Non-pigmented ciliary epithelial cell (primary cell): ENCODE measurements around the gene MAP3K14.

ENCODE experiments used
- DNase-seq: peaks from one replicate; pipeline ENCODE4 v3.0.0-alpha.2; 2010; ENCODE audit warnings: low read depth

Gene MAP3K14

DNA sequence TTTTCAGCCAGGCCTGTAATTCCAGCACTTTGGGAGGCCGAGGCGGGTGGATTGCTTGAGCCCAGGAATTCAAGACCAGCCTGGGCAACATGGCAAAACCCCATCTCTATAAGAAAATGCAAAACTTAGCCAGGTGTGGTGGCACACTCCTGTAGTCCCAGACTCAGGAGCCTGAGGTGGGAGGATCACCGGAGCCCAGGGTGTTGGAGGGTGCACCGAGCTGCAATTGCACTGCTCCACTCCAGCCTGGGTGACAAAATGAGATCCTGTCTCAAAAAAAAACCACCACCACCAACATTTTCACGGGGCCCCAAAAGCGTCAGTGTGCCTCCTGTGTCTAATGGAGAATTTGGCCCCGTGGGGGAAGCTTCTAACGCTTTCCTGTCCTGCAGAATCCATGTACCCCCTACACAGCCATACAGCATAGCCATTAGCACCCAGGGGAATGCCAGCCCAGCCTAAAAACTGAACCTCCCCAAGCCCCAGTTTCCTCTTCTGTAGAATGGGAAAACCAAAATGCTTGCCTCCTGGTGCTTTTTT, 22.2 kb upstream of the MAP3K14 start:
- no peak for DNase-seq

- no peak for DNase-seq
These were observed 21.4 kb upstream of the MAP3K14 start for GRCh38 chr17:45338023-45338781.

DNA sequence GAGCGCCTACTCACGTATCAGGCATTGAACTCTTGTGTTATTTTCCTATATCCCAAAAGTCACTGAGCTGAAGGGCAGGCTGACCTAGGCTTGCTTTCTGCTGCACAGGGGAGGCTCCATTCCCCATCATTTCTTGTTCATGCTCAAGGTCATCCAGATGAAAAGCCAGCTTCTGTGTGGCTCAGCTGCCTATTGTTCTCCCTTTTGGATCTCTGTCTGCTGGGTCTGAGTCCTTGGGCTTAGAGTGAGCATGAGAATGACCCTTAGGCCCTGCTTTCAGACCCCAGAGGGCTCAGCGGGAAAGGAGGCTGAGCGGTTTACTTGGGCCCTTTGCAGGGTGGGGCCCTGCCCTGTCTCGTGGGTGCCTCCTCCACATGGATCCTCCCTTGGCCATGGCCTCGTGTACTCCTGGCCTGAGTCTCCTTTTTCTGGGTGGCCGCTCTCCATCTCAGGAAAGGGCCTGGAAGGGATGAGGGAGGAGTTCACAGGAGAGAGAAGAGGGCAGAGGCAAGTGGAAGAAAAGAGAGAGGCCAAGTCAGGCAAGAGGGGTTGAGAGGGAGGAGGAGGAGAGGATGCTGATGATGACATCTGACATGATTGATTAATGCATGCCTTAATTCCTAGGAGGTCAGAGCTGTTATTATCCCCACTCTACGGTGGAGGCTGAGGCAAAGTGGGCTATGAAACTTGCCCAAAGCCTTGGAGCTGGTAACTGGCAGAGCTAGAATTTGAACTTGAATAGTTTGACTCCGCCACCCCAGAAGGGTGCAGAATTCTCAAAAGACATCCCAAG, 19.8 kb upstream of the MAP3K14 start:
- DNase-seq: no peak

- DNase-seq: no peak
These were observed 18.9 kb upstream of the MAP3K14 start for GRCh38 chr17:45335721-45336120.

DNA sequence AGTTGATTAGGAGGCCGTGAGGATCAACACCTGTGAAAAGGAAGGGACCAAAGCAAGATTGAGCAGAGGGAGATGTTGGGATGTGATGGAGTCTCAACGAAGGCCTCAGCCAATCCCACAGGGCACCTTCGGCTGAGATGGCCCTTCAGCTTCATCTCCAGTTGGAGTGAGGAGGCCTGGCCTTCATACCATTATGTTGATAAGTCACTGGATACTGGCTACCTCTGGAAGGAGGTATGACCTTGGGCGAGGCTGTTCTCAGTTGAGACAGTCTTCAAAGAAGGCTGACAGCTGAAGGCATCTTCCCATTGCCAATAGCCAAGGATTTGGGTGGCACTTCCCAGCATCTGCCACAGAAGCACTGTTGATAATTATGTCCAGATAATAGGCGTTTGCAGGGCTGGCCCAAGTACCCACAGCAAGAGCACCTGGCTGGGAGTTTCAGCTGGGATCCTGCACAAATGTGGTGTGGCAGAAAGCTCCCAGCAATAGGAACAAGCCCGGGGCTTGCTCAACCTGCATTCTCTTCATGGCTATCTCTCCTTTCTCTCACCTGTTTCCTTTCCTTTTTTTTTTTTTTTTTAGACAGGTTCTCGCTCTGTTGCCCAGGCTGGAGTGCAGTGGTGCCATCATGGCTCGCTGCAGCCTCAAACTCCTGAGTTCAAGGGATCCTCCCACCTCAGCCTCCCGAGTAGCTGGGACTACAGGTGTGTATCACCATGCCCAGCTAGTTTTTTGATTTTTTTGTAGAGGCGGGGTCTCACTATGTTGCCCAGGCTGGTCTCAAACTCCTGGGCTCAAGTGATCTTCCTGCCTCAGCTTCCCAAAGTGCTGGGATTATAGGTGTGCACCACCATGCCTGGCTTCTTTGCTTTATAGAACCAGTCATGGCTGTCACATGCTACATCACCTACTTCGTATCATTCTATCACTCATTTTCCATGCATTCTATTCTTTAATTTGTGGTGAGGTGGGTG, 18.2 kb upstream of the MAP3K14 start:
- DNase-seq: no peak

DNA sequence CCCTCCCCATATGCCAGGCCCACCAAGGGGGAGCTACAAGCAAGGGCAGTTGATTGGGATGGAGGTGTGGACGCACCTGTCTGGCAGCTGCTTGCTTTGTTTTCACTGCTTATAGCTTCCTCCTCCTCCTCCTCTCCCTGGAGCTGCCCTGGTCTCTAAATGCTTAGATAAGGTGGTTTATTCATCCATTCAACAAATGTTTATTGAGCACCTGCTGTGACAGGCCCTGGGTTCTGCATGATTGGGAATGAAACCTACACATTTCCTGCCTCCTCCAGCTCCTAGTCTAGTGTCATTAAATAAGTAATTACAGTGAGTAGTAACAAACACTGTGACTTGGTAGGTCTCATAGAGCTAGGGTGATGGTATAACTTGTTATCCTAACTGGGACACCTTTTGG, 17.4 kb upstream of the MAP3K14 start:
- no peak for DNase-seq

GRCh38 chr17:45333702-45334092, 16.9 kb upstream of the MAP3K14 start:
- no peak for DNase-seq

GRCh38 chr17:45332989-45333701, 16.3 kb upstream of the MAP3K14 start:
- no peak for DNase-seq

- DNase-seq: no peak
These were observed 15.7 kb upstream of the MAP3K14 start for GRCh38 chr17:45332505-45332904.

GRCh38 chr17:45326626-45327025, 9.8 kb upstream of the MAP3K14 start:
- DNase-seq: no peak

- no peak for DNase-seq
These were observed 9.0 kb upstream of the MAP3K14 start for GRCh38 chr17:45325810-45326209.

GRCh38 chr17:45324336-45324735, 7.5 kb upstream of the MAP3K14 start:
- DNase-seq: no peak

- no peak for DNase-seq
These were observed 5.3 kb upstream of the MAP3K14 start for GRCh38 chr17:45322168-45322567.

- DNase-seq: peak; percentile 90
These were observed 4.2 kb upstream of the MAP3K14 start for GRCh38 chr17:45320931-45321461.

DNA sequence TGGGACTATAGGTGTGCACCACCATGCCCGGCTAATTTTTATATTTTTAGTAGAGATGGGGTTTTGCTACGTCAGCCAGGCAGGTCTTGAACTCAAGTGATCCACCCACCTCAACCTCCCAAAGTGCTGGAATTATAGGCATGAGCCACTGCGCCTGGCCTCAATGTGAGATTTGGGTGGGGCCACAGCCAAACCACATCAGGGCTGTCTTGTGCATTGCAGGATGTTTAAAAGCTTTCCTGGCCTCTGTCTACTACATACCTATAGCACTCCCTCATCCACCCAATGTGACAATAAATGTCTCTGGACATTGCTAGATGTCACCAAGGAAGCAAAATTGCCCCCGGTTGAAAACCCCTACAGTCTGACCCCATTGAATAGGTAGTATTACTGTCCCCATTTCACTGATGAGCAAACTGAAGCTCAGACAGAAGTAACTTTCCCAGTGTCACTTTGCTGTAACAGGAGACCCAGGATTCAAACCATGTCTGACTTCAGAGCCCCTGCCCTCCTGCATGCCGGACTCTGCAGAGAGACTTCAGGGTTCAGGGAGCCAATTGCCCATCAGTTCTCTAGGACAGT, 3.6 kb upstream of the MAP3K14 start:
- no peak for DNase-seq

GRCh38 chr17:45319239-45319703, 2.5 kb upstream of the MAP3K14 start:
- DNase-seq: peak; percentile 43

DNA sequence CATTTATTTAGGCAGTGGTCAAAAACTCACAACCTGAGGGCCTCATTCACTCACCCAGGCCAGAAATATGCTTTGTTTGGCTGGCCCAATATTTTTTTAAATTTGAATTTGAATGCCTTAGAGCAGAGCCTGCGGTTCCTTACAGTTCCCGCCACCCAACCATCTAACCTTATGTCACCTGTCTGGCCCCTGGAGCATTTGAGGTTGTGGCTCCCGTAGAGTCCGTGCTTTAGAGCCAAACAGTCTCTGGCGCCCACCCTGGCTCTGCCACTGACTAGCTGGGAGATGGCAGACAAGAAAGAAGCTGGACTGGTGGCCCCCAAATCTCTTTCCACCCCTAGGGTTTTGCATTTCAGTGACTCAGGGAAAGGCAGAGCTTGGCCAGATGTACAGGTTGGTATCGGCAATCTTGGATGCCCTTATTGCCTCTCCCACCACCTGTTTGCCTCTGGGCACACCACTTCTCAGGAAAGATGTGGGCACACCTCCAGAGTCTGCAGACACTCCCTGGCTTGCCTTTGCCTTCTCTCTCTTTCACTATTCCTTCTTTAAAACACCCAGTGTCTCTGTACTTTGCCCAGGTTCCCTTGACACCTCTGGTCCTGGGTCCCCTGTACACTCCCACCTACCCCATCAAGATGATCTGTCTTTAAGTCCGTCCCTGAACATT, 1.9 kb upstream of the MAP3K14 start:
- DNase-seq: no peak

DNA sequence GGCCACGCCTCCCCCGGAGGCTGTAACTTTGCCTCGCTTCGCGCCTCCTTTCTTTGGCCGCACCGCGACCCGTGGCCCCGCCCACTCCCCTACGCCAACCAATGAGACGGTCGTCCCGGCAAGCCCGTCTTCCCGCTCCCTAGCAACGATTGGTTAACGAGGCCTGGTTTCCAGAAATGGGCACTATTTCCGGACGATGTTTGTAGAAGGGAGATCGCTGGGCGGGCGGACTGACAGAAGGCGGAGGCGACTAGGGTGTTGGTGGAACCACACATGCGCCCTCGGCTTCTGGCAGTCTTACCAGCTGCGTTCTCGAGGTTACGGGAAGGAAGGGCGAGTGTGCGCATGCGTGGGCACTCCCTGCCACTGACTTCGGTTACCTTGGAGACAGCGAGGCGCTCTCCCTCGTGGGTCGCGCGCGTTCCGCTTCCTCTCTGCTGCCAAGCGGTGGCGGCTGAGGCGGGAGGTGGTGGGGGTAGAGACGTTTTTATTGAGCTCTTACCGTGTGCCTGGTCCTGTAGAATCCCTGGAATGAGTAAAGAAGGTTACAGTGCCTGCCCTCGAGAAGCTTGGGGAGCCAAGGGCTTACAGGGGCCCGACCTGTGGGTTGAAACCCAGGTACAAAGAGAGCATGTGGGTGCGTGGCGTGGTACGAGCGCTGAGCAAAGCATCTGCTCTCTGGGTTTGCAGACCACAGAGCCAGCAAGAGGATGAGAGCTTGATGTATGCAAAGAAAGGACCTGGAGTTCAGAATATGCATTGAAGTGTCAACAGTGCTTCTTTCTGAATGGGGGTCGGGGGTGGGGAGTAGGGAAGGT, 500 bp upstream of the MAP3K14 start:
- DNase-seq: peak; percentile 100
